Suprapubic skin (tissue), 3 donors: ENCODE measurements around the gene PGAP1.

ENCODE experiments used
- EP300 ChIP-seq: sonication (generic); formaldehyde crosslinking; IDR thresholded peaks from one replicate; pipeline ENCODE4 v1.6.1; 2017; ENCODE audit warnings: antibody characterized with exemption
- POLR2A ChIP-seq, 2 donors: fragments of 450-650 bp; IDR thresholded peaks; one replicate each; pipeline ENCODE4 v1.6.1; 2017; ENCODE audit warnings: antibody characterized with exemption in 2 of 2, mild to moderate bottlenecking in 2 of 2, moderate library complexity in 2 of 2
- TF ChIP-seq, protein P1 (sequence below), 2 donors: fragments of 200-600 bp in 1 of 2; fragments of 450-650 bp in 1 of 2; sonication (generic) in 1 of 2; IDR thresholded peaks; one replicate each; pipeline ENCODE4 v1.5.1; 2016 to 2019; ENCODE audit warnings: antibody characterized with exemption in 2 of 2, mild to moderate bottlenecking in 1 of 2, moderate library complexity in 1 of 2

DNA sequence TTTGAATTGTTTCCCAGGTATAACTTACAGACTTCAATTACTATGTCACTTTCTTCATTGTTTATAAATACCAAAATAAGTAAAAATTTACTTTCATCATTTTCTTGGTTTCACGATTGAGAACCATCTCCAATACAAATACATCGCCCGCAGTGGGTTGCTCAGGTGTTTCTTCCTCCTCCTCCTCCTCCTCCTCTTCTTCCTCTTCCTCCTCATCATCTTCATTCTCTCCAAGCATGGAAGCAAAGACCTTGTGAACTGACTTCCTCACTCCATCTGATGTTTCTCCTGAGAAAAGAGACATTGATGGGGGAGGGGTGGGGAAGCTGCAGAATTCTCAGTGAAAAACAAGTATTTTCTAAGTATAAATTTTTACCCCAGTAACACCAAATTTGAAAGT lies 133.6 kb downstream of the PGAP1 start:
- TF ChIP-seq EP300 (no peak), POLR2A (IDR thresholded peaks at IDR 0.05) (no peak)
- TF ChIP-seq, protein P1, sequence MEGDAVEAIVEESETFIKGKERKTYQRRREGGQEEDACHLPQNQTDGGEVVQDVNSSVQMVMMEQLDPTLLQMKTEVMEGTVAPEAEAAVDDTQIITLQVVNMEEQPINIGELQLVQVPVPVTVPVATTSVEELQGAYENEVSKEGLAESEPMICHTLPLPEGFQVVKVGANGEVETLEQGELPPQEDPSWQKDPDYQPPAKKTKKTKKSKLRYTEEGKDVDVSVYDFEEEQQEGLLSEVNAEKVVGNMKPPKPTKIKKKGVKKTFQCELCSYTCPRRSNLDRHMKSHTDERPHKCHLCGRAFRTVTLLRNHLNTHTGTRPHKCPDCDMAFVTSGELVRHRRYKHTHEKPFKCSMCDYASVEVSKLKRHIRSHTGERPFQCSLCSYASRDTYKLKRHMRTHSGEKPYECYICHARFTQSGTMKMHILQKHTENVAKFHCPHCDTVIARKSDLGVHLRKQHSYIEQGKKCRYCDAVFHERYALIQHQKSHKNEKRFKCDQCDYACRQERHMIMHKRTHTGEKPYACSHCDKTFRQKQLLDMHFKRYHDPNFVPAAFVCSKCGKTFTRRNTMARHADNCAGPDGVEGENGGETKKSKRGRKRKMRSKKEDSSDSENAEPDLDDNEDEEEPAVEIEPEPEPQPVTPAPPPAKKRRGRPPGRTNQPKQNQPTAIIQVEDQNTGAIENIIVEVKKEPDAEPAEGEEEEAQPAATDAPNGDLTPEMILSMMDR (IDR thresholded peaks at IDR 0.05): no peak
